Neural cell (in vitro differentiated cells): ENCODE data around the gene FAM53B. TPM values are rescaled to one million over a fixed set of nuclear protein-coding genes. Genes with fewer than 3 reads are reported as not detected.

Source experiments
- H2AFZ ChIP-seq: fragments of 200-600, 300-800 bp; sonication (generic), shearing (Covaris generic); 2 replicates; pipeline ENCODE4 v1.6.0; 2014; ENCODE audit warnings: low read depth, mild to moderate bottlenecking, antibody characterized with exemption, low read length, moderate library complexity
- H3F3A ChIP-seq: fragments of 200-600 bp; shearing (Covaris generic); 2 replicates; pipeline ENCODE4 v1.6.1; 2016; ENCODE audit warnings: mild to moderate bottlenecking, moderate library complexity, mixed read lengths, antibody characterized with exemption, low read length; ENCODE audit not compliant: insufficient read depth, poor library complexity, severe bottlenecking
- H3K27ac ChIP-seq: fragments of 200-600, 300-800 bp; sonication (generic), shearing (Covaris generic); 2 replicates; pipeline ENCODE4 v1.5.1; 2014; ENCODE audit warnings: mild to moderate bottlenecking, low read length, moderate library complexity
- H3K27me3 ChIP-seq: fragments of 300-800, 200-600 bp; sonication (generic), shearing (Covaris generic); 2 replicates; pipeline ENCODE4 v1.6.0; 2014; ENCODE audit warnings: mild to moderate bottlenecking, low read depth, low read length, moderate library complexity; ENCODE audit not compliant: insufficient read depth
- H3K36me3 ChIP-seq: fragments of 300-800, 200-600 bp; sonication (generic), shearing (Covaris generic); 2 replicates; pipeline ENCODE4 v1.5.1; 2014; ENCODE audit warnings: mild to moderate bottlenecking, antibody characterized with exemption, low read length, moderate library complexity; ENCODE audit not compliant: insufficient read depth
- H3K4me2 ChIP-seq: fragments of 300-800, 200-600 bp; sonication (generic), shearing (Covaris generic); 2 replicates; pipeline ENCODE4 v1.6.0; 2014; ENCODE audit warnings: mild to moderate bottlenecking, low read length
- H3K4me3 ChIP-seq: fragments of 300-800, 200-600 bp; sonication (generic), shearing (Covaris generic); 2 replicates; pipeline ENCODE4 v1.5.1; 2014; ENCODE audit warnings: mild to moderate bottlenecking, low read length, moderate library complexity
- H3K79me2 ChIP-seq: fragments of 200-600 bp; shearing (Covaris generic); replicated peaks from 2 replicates; pipeline ENCODE4 v1.6.0; 2014; ENCODE audit warnings: mild to moderate bottlenecking, low read length, moderate library complexity; ENCODE audit not compliant: insufficient read depth
- H3K9ac ChIP-seq: fragments of 300-800, 200-600 bp; sonication (generic), shearing (Covaris generic); 2 replicates; pipeline ENCODE4 v1.6.1; 2016; ENCODE audit warnings: mild to moderate bottlenecking, low read length, mixed read lengths
- H3K9me2 ChIP-seq: fragments of 200-600 bp; shearing (Covaris generic); 2 replicates; pipeline ENCODE4 v1.6.1; 2016; ENCODE audit warnings: mild to moderate bottlenecking, low read length, mixed read lengths; ENCODE audit not compliant: insufficient read depth
- H3K9me3 ChIP-seq: fragments of 200-600, 300-800 bp; sonication (generic), shearing (Covaris generic); 2 replicates; pipeline ENCODE4 v1.6.1; 2016; ENCODE audit warnings: mild to moderate bottlenecking, mixed run types, low read length, moderate library complexity, mixed read lengths
- H4K20me1 ChIP-seq: fragments of 200-600 bp; shearing (Covaris generic); 2 replicates; pipeline ENCODE4 v1.6.1; 2016; ENCODE audit warnings: mild to moderate bottlenecking, mixed run types; ENCODE audit not compliant: insufficient read depth
- EP300 ChIP-seq: fragments of 450-650 bp; conservative IDR thresholded peaks from 2 replicates; pipeline ENCODE4 v1.6.1; 2014; ENCODE audit warnings: antibody characterized with exemption, mild to moderate bottlenecking, moderate library complexity; ENCODE audit not compliant: poor library complexity, severe bottlenecking
- EZH2 ChIP-seq: fragments of 200-600, 300-800 bp; shearing (Covaris generic), sonication (generic); IDR thresholded peaks from 2 replicates; pipeline ENCODE4 v1.6.1; 2014; ENCODE audit warnings: antibody characterized with exemption, low read length, borderline replicate concordance, mild to moderate bottlenecking; ENCODE audit not compliant: insufficient read depth, poor library complexity, severe bottlenecking
- MXI1 ChIP-seq: fragments of 450-650 bp; conservative IDR thresholded peaks from 2 replicates; pipeline ENCODE4 v1.6.1; 2014; ENCODE audit warnings: antibody characterized with exemption, mild to moderate bottlenecking; ENCODE audit not compliant: poor library complexity, severe bottlenecking
- POLR2AphosphoS5 ChIP-seq: IDR thresholded peaks from 2 replicates; pipeline ENCODE4 v1.6.1; 2012
- RAD21 ChIP-seq: fragments of 450-650 bp; conservative IDR thresholded peaks from 2 replicates; pipeline ENCODE4 v1.6.1; 2014; ENCODE audit warnings: antibody characterized with exemption, mild to moderate bottlenecking, moderate library complexity
- REST ChIP-seq: IDR thresholded peaks from 2 replicates; pipeline ENCODE4 v1.6.1; 2012; ENCODE audit warnings: borderline replicate concordance
- SMC3 ChIP-seq: fragments of 450-650 bp; conservative IDR thresholded peaks from 2 replicates; pipeline ENCODE4 v1.6.1; 2014; ENCODE audit warnings: antibody characterized with exemption, mild to moderate bottlenecking, moderate library complexity; ENCODE audit not compliant: poor library complexity
- TAF1 ChIP-seq: IDR thresholded peaks from 2 replicates; pipeline ENCODE4 v1.6.1; 2012; ENCODE audit warnings: low read depth
- polyA plus RNA-seq: library from polyadenylated mRNA; depleted of rRNA; stranded (reverse); fragments of >200 nt; gene quantifications from 2 replicates; pipeline ENCODE4 v1.2.3, GENCODE V29; 2014
- TF ChIP-seq, protein P1 (sequence below): fragments of 450-650 bp; IDR thresholded peaks from 2 replicates; pipeline ENCODE4 v1.5.1; 2014; ENCODE audit warnings: antibody characterized with exemption, mild to moderate bottlenecking, moderate library complexity; ENCODE audit not compliant: poor library complexity, severe bottlenecking

Gene FAM53B
- polyA plus RNA-seq, 1 donor from 2014 or later, result 21.8 TPM

- Histone ChIP-seq H2AFZ (no peak overlapping the region), H3K9me3 (no peaks in the 10 kb centered on the region), H3K9ac (no peak overlapping the region), H4K20me1 (peaks cover 2% of the 10 kb centered on the region), H3K4me3 (no peak overlapping the region), H3F3A (no peaks in the 10 kb centered on the region), H3K4me2 (no peak overlapping the region), H3K79me2 (peaks cover 23% of the 10 kb centered on the region), H3K36me3 (no peaks in the 10 kb centered on the region), H3K27me3 (no peaks in the 10 kb centered on the region), H3K27ac (no peak overlapping the region), H3K9me2 (no peaks in the 10 kb centered on the region)
- TF ChIP-seq MXI1, result no peak
- no peak for TF ChIP-seq SMC3
- TF ChIP-seq REST, result no peak
- TF ChIP-seq TAF1, result no peak
- no peak for TF ChIP-seq EZH2
- TF ChIP-seq, protein P1, sequence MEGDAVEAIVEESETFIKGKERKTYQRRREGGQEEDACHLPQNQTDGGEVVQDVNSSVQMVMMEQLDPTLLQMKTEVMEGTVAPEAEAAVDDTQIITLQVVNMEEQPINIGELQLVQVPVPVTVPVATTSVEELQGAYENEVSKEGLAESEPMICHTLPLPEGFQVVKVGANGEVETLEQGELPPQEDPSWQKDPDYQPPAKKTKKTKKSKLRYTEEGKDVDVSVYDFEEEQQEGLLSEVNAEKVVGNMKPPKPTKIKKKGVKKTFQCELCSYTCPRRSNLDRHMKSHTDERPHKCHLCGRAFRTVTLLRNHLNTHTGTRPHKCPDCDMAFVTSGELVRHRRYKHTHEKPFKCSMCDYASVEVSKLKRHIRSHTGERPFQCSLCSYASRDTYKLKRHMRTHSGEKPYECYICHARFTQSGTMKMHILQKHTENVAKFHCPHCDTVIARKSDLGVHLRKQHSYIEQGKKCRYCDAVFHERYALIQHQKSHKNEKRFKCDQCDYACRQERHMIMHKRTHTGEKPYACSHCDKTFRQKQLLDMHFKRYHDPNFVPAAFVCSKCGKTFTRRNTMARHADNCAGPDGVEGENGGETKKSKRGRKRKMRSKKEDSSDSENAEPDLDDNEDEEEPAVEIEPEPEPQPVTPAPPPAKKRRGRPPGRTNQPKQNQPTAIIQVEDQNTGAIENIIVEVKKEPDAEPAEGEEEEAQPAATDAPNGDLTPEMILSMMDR, result no peak
- no peak for TF ChIP-seq RAD21
- no peak for TF ChIP-seq EP300
- TF ChIP-seq POLR2AphosphoS5, result no peak
Observed at GRCh38 chr10:124712704-124713407, 31.3 kb downstream of the FAM53B start.

GRCh38 chr10:124711145-124711544, 33.0 kb downstream of the FAM53B start:
- peaks cover 22% of the 10 kb centered on the region for H3K79me2 ChIP-seq
- H3K9ac ChIP-seq, result no peak overlapping the region
- H3K27me3 ChIP-seq, result no peaks in the 10 kb centered on the region
- no peaks in the 10 kb centered on the region for H3K9me3 ChIP-seq
- H2AFZ ChIP-seq, result no peak overlapping the region
- H3K4me3 ChIP-seq, result no peak overlapping the region
- TF ChIP-seq, protein P1, result no peak
- TF ChIP-seq REST (no peak), SMC3 (no peak), EP300 (no peak), POLR2AphosphoS5 (no peak), RAD21 (no peak), EZH2 (no peak), MXI1 (no peak), TAF1 (no peak)
- H3F3A ChIP-seq, result no peaks in the 10 kb centered on the region
- H3K4me2 ChIP-seq, result no peak overlapping the region
- peaks cover 2% of the 10 kb centered on the region for H4K20me1 ChIP-seq
- H3K36me3 ChIP-seq, result no peaks in the 10 kb centered on the region
- no peaks in the 10 kb centered on the region for H3K9me2 ChIP-seq
- no peak overlapping the region for H3K27ac ChIP-seq
